ENCODE measurements around the gene HDAC4. TPM values are rescaled to one million over a fixed set of nuclear protein-coding genes. Genes with fewer than 3 reads are reported as not detected.

Gene HDAC4
- total and polyA plus RNA-seq, 3 experiments from 2014 or later = 8.3 to 28.8 (median 24.0) TPM

GRCh38 chr2:239132156-239132709 is 268.6 kb downstream of the HDAC4 start:
- Histone ChIP-seq H3K27ac (ENCODE audit: low read depth, low read length) (no peak overlapping the region), H3K9me3 (ENCODE audit: low read length) (no peaks in the 10 kb centered on the region), H3K27me3 (ENCODE audit: insufficient read depth, low read length, poor library complexity, severe bottlenecking) (no peaks in the 10 kb centered on the region), H3K4me3 (ENCODE audit: low read length) (no peak overlapping the region), H3K36me3 (ENCODE audit: insufficient read depth, low read length) (peaks cover 32% of the 10 kb centered on the region), H3K4me1 (ENCODE audit: insufficient read depth, low read length) (no peaks in the 10 kb centered on the region)
- H3K36me3 Mint-ChIP-seq = peaks cover 27 to 96% (median 29%) of the 10 kb centered on the region in 3 donors
- no peaks in the 10 kb centered on the region for H3K27me3 Mint-ChIP-seq
- peaks cover 0 to 3% (median 0%) of the 10 kb centered on the region in 3 donors for H3K4me1 Mint-ChIP-seq
- H3K27ac Mint-ChIP-seq = peak overlapping the region in 1 of 8 donors; percentile 63
- ChIA-PET CTCF (no interaction called here), POLR2A (no interaction called here)
- no peak overlapping the region for H3K4me3 Mint-ChIP-seq
- no peaks in the 10 kb centered on the region for H3K9me3 Mint-ChIP-seq
- DNase-seq = no peak

- Mint-ChIP-seq H3K27ac (peak overlapping the region in 1 of 8 donors; percentile 38), H3K36me3 (peaks cover 25 to 98% (median 27%) of the 10 kb centered on the region in 3 donors), H3K4me3 (no peak overlapping the region), H3K4me1 (peaks cover 0 to 3% (median 0%) of the 10 kb centered on the region in 3 donors), H3K9me3 (no peaks in the 10 kb centered on the region), H3K27me3 (no peaks in the 10 kb centered on the region)
- ChIA-PET POLR2A (no interaction called here), CTCF (no interaction called here)
- no peak for DNase-seq
- Histone ChIP-seq H3K27ac (ENCODE audit: low read depth, low read length) (no peak overlapping the region), H3K4me1 (ENCODE audit: insufficient read depth, low read length) (no peaks in the 10 kb centered on the region), H3K9me3 (ENCODE audit: low read length) (no peaks in the 10 kb centered on the region), H3K36me3 (ENCODE audit: insufficient read depth, low read length) (peaks cover 28% of the 10 kb centered on the region), H3K27me3 (ENCODE audit: insufficient read depth, low read length, poor library complexity, severe bottlenecking) (no peaks in the 10 kb centered on the region), H3K4me3 (ENCODE audit: low read length) (no peak overlapping the region)
These were observed 269.3 kb downstream of the HDAC4 start for GRCh38 chr2:239131521-239131920.

- ChIA-PET CTCF (no interaction called here), POLR2A (no interaction called here)
- Histone ChIP-seq H3K27ac (ENCODE audit: low read depth, low read length) (no peak overlapping the region), H3K36me3 (ENCODE audit: insufficient read depth, low read length) (peaks cover 26% of the 10 kb centered on the region), H3K27me3 (ENCODE audit: insufficient read depth, low read length, poor library complexity, severe bottlenecking) (no peaks in the 10 kb centered on the region), H3K9me3 (ENCODE audit: low read length) (no peaks in the 10 kb centered on the region), H3K4me3 (ENCODE audit: low read length) (no peak overlapping the region), H3K4me1 (ENCODE audit: insufficient read depth, low read length) (no peaks in the 10 kb centered on the region)
- peaks cover 21 to 98% (median 22%) of the 10 kb centered on the region in 3 donors for H3K36me3 Mint-ChIP-seq
- H3K27me3 Mint-ChIP-seq = no peaks in the 10 kb centered on the region
- no peak for DNase-seq
- H3K4me1 Mint-ChIP-seq = no peaks in the 10 kb centered on the region
- H3K9me3 Mint-ChIP-seq = no peaks in the 10 kb centered on the region
- peak overlapping the region in 2 of 8 donors; percentile 63 to 68 for H3K27ac Mint-ChIP-seq
- no peak overlapping the region for H3K4me3 Mint-ChIP-seq
These were observed 270.0 kb downstream of the HDAC4 start for GRCh38 chr2:239130786-239131325.

- no peaks in the 10 kb centered on the region for H3K27me3 Mint-ChIP-seq
- no peak overlapping the region for H3K27ac Mint-ChIP-seq
- ChIA-PET POLR2A (no interaction called here), CTCF (no interaction called here)
- Histone ChIP-seq H3K4me1 (ENCODE audit: insufficient read depth, low read length) (no peaks in the 10 kb centered on the region), H3K36me3 (ENCODE audit: insufficient read depth, low read length) (peaks cover 26% of the 10 kb centered on the region), H3K4me3 (ENCODE audit: low read length) (no peak overlapping the region), H3K27ac (ENCODE audit: low read depth, low read length) (no peak overlapping the region), H3K27me3 (ENCODE audit: insufficient read depth, low read length, poor library complexity, severe bottlenecking) (no peaks in the 10 kb centered on the region), H3K9me3 (ENCODE audit: low read length) (no peaks in the 10 kb centered on the region)
- no peak for DNase-seq
- no peaks in the 10 kb centered on the region for H3K4me1 Mint-ChIP-seq
- no peaks in the 10 kb centered on the region for H3K9me3 Mint-ChIP-seq
- no peak overlapping the region for H3K4me3 Mint-ChIP-seq
- H3K36me3 Mint-ChIP-seq = peaks cover 17 to 98% (median 24%) of the 10 kb centered on the region in 3 donors
These were observed 270.8 kb downstream of the HDAC4 start for GRCh38 chr2:239130041-239130440.

- Mint-ChIP-seq H3K4me1 (no peaks in the 10 kb centered on the region), H3K27ac (peak overlapping the region in 1 of 8 donors; percentile 32), H3K4me3 (peak overlapping the region in 1 of 7 donors; percentile 74), H3K9me3 (no peaks in the 10 kb centered on the region), H3K27me3 (no peaks in the 10 kb centered on the region), H3K36me3 (peaks cover 16 to 98% (median 22%) of the 10 kb centered on the region in 3 donors)
- Histone ChIP-seq H3K4me3 (ENCODE audit: low read length) (no peak overlapping the region), H3K4me1 (ENCODE audit: insufficient read depth, low read length) (no peaks in the 10 kb centered on the region), H3K27me3 (ENCODE audit: insufficient read depth, low read length, poor library complexity, severe bottlenecking) (no peaks in the 10 kb centered on the region), H3K9me3 (ENCODE audit: low read length) (no peaks in the 10 kb centered on the region), H3K36me3 (ENCODE audit: insufficient read depth, low read length) (peaks cover 26% of the 10 kb centered on the region), H3K27ac (ENCODE audit: low read depth, low read length) (no peak overlapping the region)
- CTCF ChIA-PET = no interaction called here
- DNase-seq = no peak
- POLR2A ChIA-PET = no interaction called here
These were observed 271.5 kb downstream of the HDAC4 start for GRCh38 chr2:239129147-239129920.

GRCh38 chr2:239128706-239129105 is 272.1 kb downstream of the HDAC4 start:
- Histone ChIP-seq H3K4me3 (ENCODE audit: low read length) (no peak overlapping the region), H3K36me3 (ENCODE audit: insufficient read depth, low read length) (peaks cover 26% of the 10 kb centered on the region), H3K27ac (ENCODE audit: low read depth, low read length) (no peak overlapping the region), H3K9me3 (ENCODE audit: low read length) (no peaks in the 10 kb centered on the region), H3K27me3 (ENCODE audit: insufficient read depth, low read length, poor library complexity, severe bottlenecking) (no peaks in the 10 kb centered on the region), H3K4me1 (ENCODE audit: insufficient read depth, low read length) (no peaks in the 10 kb centered on the region)
- Mint-ChIP-seq H3K27ac (no peak overlapping the region), H3K27me3 (no peaks in the 10 kb centered on the region), H3K9me3 (no peaks in the 10 kb centered on the region), H3K4me1 (no peaks in the 10 kb centered on the region), H3K4me3 (no peak overlapping the region), H3K36me3 (peaks cover 18 to 98% (median 26%) of the 10 kb centered on the region in 3 donors)
- ChIA-PET POLR2A (no interaction called here), CTCF (no interaction called here)
- no peak for DNase-seq

- Mint-ChIP-seq H3K27me3 (no peaks in the 10 kb centered on the region), H3K4me3 (no peak overlapping the region), H3K36me3 (peaks cover 11 to 93% (median 21%) of the 10 kb centered on the region in 3 donors), H3K4me1 (no peaks in the 10 kb centered on the region), H3K27ac (no peak overlapping the region), H3K9me3 (no peaks in the 10 kb centered on the region)
- H3K36me3 ChIP-seq (ENCODE audit: insufficient read depth, low read length) = peaks cover 22% of the 10 kb centered on the region
- no peaks in the 10 kb centered on the region for H3K4me1 ChIP-seq (ENCODE audit: insufficient read depth, low read length)
- ChIA-PET POLR2A (no interaction called here), CTCF (no interaction called here)
- no peak for DNase-seq
- no peaks in the 10 kb centered on the region for H3K27me3 ChIP-seq (ENCODE audit: insufficient read depth, low read length, poor library complexity, severe bottlenecking)
- H3K27ac ChIP-seq (ENCODE audit: low read depth, low read length) = no peak overlapping the region
- H3K4me3 ChIP-seq (ENCODE audit: low read length) = no peak overlapping the region
- no peaks in the 10 kb centered on the region for H3K9me3 ChIP-seq (ENCODE audit: low read length)
These were observed 273.3 kb downstream of the HDAC4 start for GRCh38 chr2:239127513-239127912.
